Measurements from ENCODE around the gene TTF2. TPM values are rescaled to one million over a fixed set of nuclear protein-coding genes. Genes with fewer than 3 reads are reported as not detected.

The TTF2 gene
- total RNA-seq, 1 donor from 2014 or later = 53.0 TPM

Other genes with a start within 250 kb of the TTF2 start
- gene PTGFRN, start 150.4 kb upstream of the TTF2 start, total RNA-seq = 64.2 and 86.3 TPM in 2 replicates
- gene CD101, start 58.6 kb upstream of the TTF2 start, total RNA-seq = 0.14 and 0.29 TPM in 2 replicates
- gene TRIM45, start 61.4 kb downstream of the TTF2 start, total RNA-seq = 5.1 and 8.2 TPM in 2 replicates
- gene VTCN1, start 150.6 kb downstream of the TTF2 start, total RNA-seq = 1.2 and 4.3 TPM in 2 replicates